ENCODE results near the gene SP110. TPM values are rescaled to one million over a fixed set of nuclear protein-coding genes. Genes with fewer than 3 reads are reported as not detected.

The SP110 gene
- total RNA-seq, 1 experiment from 2014 or later = 0.75 TPM

- no peak for DNase-seq
- CTCF ChIA-PET = no interaction called here
- TF ChIP-seq, protein P1, sequence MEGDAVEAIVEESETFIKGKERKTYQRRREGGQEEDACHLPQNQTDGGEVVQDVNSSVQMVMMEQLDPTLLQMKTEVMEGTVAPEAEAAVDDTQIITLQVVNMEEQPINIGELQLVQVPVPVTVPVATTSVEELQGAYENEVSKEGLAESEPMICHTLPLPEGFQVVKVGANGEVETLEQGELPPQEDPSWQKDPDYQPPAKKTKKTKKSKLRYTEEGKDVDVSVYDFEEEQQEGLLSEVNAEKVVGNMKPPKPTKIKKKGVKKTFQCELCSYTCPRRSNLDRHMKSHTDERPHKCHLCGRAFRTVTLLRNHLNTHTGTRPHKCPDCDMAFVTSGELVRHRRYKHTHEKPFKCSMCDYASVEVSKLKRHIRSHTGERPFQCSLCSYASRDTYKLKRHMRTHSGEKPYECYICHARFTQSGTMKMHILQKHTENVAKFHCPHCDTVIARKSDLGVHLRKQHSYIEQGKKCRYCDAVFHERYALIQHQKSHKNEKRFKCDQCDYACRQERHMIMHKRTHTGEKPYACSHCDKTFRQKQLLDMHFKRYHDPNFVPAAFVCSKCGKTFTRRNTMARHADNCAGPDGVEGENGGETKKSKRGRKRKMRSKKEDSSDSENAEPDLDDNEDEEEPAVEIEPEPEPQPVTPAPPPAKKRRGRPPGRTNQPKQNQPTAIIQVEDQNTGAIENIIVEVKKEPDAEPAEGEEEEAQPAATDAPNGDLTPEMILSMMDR (IDR thresholded peaks at IDR 0.05; ENCODE audit: insufficient read depth in 1 of 2, low read depth in 1 of 2, low read length in 1 of 2, severe bottlenecking in 1 of 2, unreplicated experiment in 1 of 2) = no peak
- no peaks in the 10 kb centered on the region for H3K4me1 Mint-ChIP-seq (ENCODE audit: low read depth, unreplicated experiment)
- intact Hi-C loops (cut with micrococcal nuclease; ENCODE audit: unreplicated experiment) = no loop called here
- Histone ChIP-seq H3K9me3 (no peaks in the 10 kb centered on the region), H3K36me3 (ENCODE audit: control insufficient read depth, insufficient read depth, low read length) (no peaks in the 10 kb centered on the region), H3K4me3 (ENCODE audit: low read depth, low read length) (no peak overlapping the region), H3K4me1 (no peaks in the 10 kb centered on the region), H3K27me3 (replicated peaks; ENCODE audit: control insufficient read depth, insufficient read depth, low read length) (no peaks in the 10 kb centered on the region)
- no peaks in the 10 kb centered on the region for H3K36me3 Mint-ChIP-seq (ENCODE audit: insufficient read depth, unreplicated experiment)
- POLR2A ChIA-PET = no interaction called here
- H3K27ac Mint-ChIP-seq (ENCODE audit: unreplicated experiment) = no peak overlapping the region
- H3K4me3 Mint-ChIP-seq (ENCODE audit: unreplicated experiment) = no peak overlapping the region
- BruUV-seq (replicated peaks) = no TSS peak
- no peaks in the 10 kb centered on the region for H3K9me3 Mint-ChIP-seq (ENCODE audit: unreplicated experiment)
- peaks cover 4% of the 10 kb centered on the region for H3K27me3 Mint-ChIP-seq (ENCODE audit: insufficient read depth, unreplicated experiment)
These were observed 15.1 kb upstream of the SP110 start for GRCh38 chr2:230234845-230235244.

DNA sequence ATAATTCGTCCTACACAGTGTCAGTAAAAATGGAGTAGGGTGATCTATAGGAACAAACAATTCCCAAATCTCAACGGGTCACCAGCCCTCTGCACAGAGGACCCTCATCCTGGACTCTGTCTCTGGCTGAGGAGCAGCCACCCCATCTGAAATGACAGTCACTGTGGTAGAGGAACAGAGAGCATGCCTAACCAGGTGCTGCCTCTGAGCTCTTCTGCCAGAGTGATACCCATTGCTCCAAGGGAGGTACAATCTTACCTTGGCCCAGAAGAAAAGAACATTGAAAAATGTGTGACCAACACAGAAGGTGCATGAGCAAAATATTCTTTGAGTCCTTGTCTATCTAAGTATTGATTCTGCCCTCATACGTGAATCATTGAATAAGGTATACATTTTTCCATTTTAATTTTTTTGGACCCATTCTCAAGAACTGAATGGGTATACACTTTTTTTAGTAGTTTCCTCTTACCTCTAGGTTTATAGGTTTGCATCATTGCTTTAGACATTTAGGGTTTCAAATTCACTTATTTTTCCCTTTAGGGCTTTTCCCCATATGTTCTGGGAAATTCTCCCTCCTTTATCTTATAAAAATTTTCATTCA, 14.4 kb upstream of the SP110 start:
- Mint-ChIP-seq H3K36me3 (ENCODE audit: insufficient read depth, unreplicated experiment) (no peaks in the 10 kb centered on the region), H3K4me1 (ENCODE audit: low read depth, unreplicated experiment) (no peaks in the 10 kb centered on the region), H3K27me3 (ENCODE audit: insufficient read depth, unreplicated experiment) (peaks cover 4% of the 10 kb centered on the region), H3K4me3 (ENCODE audit: unreplicated experiment) (no peak overlapping the region), H3K27ac (ENCODE audit: unreplicated experiment) (no peak overlapping the region), H3K9me3 (ENCODE audit: unreplicated experiment) (no peaks in the 10 kb centered on the region)
- TF ChIP-seq, protein P1 (IDR thresholded peaks at IDR 0.05; ENCODE audit: insufficient read depth in 1 of 2, low read depth in 1 of 2, low read length in 1 of 2, severe bottlenecking in 1 of 2, unreplicated experiment in 1 of 2) = no peak
- Histone ChIP-seq H3K9me3 (no peaks in the 10 kb centered on the region), H3K36me3 (ENCODE audit: control insufficient read depth, insufficient read depth, low read length) (no peaks in the 10 kb centered on the region), H3K4me3 (ENCODE audit: low read depth, low read length) (no peak overlapping the region), H3K4me1 (no peaks in the 10 kb centered on the region), H3K27me3 (replicated peaks; ENCODE audit: control insufficient read depth, insufficient read depth, low read length) (no peaks in the 10 kb centered on the region)
- BruUV-seq (replicated peaks) = no TSS peak
- ChIA-PET POLR2A (no interaction called here), CTCF (no interaction called here)
- intact Hi-C loops (cut with micrococcal nuclease; ENCODE audit: unreplicated experiment) = no loop called here
- DNase-seq = no peak

DNA sequence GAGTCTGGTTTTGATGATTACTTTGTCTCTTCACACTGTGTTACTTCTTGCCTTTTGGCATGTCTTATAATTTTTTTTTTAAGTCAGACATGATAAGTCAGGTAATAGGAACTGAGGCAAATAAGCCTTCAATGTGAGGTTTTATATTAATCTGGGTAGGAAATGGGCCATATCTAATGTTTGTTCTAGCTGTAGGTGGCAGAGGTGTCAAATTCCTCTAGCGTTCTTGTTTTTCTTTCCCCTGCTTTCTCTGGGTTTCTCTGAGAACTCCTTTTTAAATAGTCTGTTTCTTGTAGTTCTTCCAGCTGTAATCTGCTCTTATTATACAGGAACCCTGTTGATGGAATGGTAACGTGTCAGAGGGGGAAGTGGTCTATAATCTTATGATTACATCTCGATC, 11.5 kb upstream of the SP110 start:
- H3K9me3 ChIP-seq = no peaks in the 10 kb centered on the region
- peaks cover 7% of the 10 kb centered on the region for H3K27me3 Mint-ChIP-seq (ENCODE audit: insufficient read depth, unreplicated experiment)
- CTCF ChIA-PET = no interaction called here
- no peak overlapping the region for H3K4me3 ChIP-seq (ENCODE audit: low read depth, low read length)
- H3K4me1 ChIP-seq = no peaks in the 10 kb centered on the region
- POLR2A ChIA-PET = no interaction called here
- H3K27ac Mint-ChIP-seq (ENCODE audit: unreplicated experiment) = no peak overlapping the region
- no peak overlapping the region for H3K4me3 Mint-ChIP-seq (ENCODE audit: unreplicated experiment)
- no peaks in the 10 kb centered on the region for H3K36me3 ChIP-seq (ENCODE audit: control insufficient read depth, insufficient read depth, low read length)
- DNase-seq = no peak
- no peaks in the 10 kb centered on the region for H3K4me1 Mint-ChIP-seq (ENCODE audit: low read depth, unreplicated experiment)
- no TSS peak for BruUV-seq (replicated peaks)
- no peaks in the 10 kb centered on the region for H3K27me3 ChIP-seq (replicated peaks; ENCODE audit: control insufficient read depth, insufficient read depth, low read length)
- intact Hi-C loops (cut with micrococcal nuclease; ENCODE audit: unreplicated experiment) = no loop called here
- H3K36me3 Mint-ChIP-seq (ENCODE audit: insufficient read depth, unreplicated experiment) = no peaks in the 10 kb centered on the region
- TF ChIP-seq, protein P1 (IDR thresholded peaks at IDR 0.05; ENCODE audit: insufficient read depth in 1 of 2, low read depth in 1 of 2, low read length in 1 of 2, severe bottlenecking in 1 of 2, unreplicated experiment in 1 of 2) = no peak
- H3K9me3 Mint-ChIP-seq (ENCODE audit: unreplicated experiment) = no peaks in the 10 kb centered on the region

Measured in Caco-2 (cell line).